ENCODE measurements around the gene EIF2A. TPM values are rescaled to one million over a fixed set of nuclear protein-coding genes. Genes with fewer than 3 reads are reported as not detected.
A peak's percentile ranks its signal among the peaks of the same experiment; 100 is the strongest.

EIF2A gene
- total and polyA plus RNA-seq, 2 of the 13 experiments (the other 11 are each of a cell fraction or from before 2014, with no cell fraction given) = 124 to 139 TPM

- no peak for TF ChIP-seq PBX3 (CRISPR knock-in tag; IDR thresholded peaks at IDR 0.05; ENCODE audit: borderline replicate concordance)
- TF ChIP-seq PAXIP1 (CRISPR knock-in tag; conservative IDR thresholded peaks at IDR 0.05) = peak; percentile 25; the same call in 1 of the 2 replicates
- peak; percentile 84 for TF ChIP-seq ZNF224 (CRISPR knock-in tag; IDR thresholded peaks at IDR 0.05)
- TF ChIP-seq YEATS2 (CRISPR knock-in tag; IDR thresholded peaks at IDR 0.05; ENCODE audit: borderline replicate concordance) = peak; percentile 54; the same call in 1 of the 2 replicates
- peak; percentile 97 for TF ChIP-seq ZNF407 (CRISPR knock-in tag; IDR thresholded peaks at IDR 0.05; ENCODE audit: not compliant biosample characterization)
- peak; percentile 53 for TF ChIP-seq ELF3 (CRISPR knock-in tag; IDR thresholded peaks at IDR 0.05)
- peak; percentile 99 for TF ChIP-seq TAF1 (CRISPR knock-in tag; IDR thresholded peaks at IDR 0.05)
- 0 out of 2 replicates have a peak, but pooled peaks have one; percentile 2 for TF ChIP-seq SP5 (CRISPR knock-in tag; IDR thresholded peaks at IDR 0.05; ENCODE audit: borderline replicate concordance, low read depth)
- TF ChIP-seq GABPB1 (CRISPR knock-in tag; IDR thresholded peaks at IDR 0.05) = peak; percentile 78; the same call in 1 of the 2 replicates
- peak; percentile 88; the same call in 1 of the 2 replicates for TF ChIP-seq ZFP82 (CRISPR knock-in tag; IDR thresholded peaks at IDR 0.05; ENCODE audit: borderline replicate concordance)
- TF ChIP-seq NFE2 (CRISPR knock-in tag; IDR thresholded peaks at IDR 0.05) = 0 out of 2 replicates have a peak, but pooled peaks have one; percentile 9
- TF ChIP-seq ZNF740 (CRISPR knock-in tag; IDR thresholded peaks at IDR 0.05) = no peak
- peak; percentile 46; the same call in 1 of the 2 replicates for TF ChIP-seq ZMYM3 (CRISPR knock-in tag; IDR thresholded peaks at IDR 0.05)
- no peak for TF ChIP-seq TEF (CRISPR knock-in tag; IDR thresholded peaks at IDR 0.05)
These were observed 56.8 kb downstream of the EIF2A start, which contains the start of gene SELENOT (continued) for GRCh38 chr3:150603153-150603979.
